ENCODE data around the gene TEX28. TPM values are rescaled to one million over a fixed set of nuclear protein-coding genes. Genes with fewer than 3 reads are reported as not detected.

TEX28 gene
- total and polyA plus RNA-seq, 8 donors, result not detected

GRCh38 chrX:154328646-154329045 lies 33.7 kb upstream of the TEX28 start:
- intact Hi-C loops (cut with DNase I; ENCODE audit: low total_unique reads), result no loop called here
- TF ChIP-seq POLR2A (IDR thresholded peaks at IDR 0.05) (no peak), POLR2AphosphoS5 (IDR thresholded peaks at IDR 0.05) (no peak), EP300 (IDR thresholded peaks at IDR 0.05) (no peak)
- TF ChIP-seq, protein P1, sequence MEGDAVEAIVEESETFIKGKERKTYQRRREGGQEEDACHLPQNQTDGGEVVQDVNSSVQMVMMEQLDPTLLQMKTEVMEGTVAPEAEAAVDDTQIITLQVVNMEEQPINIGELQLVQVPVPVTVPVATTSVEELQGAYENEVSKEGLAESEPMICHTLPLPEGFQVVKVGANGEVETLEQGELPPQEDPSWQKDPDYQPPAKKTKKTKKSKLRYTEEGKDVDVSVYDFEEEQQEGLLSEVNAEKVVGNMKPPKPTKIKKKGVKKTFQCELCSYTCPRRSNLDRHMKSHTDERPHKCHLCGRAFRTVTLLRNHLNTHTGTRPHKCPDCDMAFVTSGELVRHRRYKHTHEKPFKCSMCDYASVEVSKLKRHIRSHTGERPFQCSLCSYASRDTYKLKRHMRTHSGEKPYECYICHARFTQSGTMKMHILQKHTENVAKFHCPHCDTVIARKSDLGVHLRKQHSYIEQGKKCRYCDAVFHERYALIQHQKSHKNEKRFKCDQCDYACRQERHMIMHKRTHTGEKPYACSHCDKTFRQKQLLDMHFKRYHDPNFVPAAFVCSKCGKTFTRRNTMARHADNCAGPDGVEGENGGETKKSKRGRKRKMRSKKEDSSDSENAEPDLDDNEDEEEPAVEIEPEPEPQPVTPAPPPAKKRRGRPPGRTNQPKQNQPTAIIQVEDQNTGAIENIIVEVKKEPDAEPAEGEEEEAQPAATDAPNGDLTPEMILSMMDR (IDR thresholded peaks at IDR 0.05), result no peak
- Histone ChIP-seq H3K27ac (no peak overlapping the region), H3K9me3 (no peaks in the 10 kb centered on the region), H3K36me3 (no peaks in the 10 kb centered on the region), H3K27me3 (peaks cover 0 to 5% (median 0%) of the 10 kb centered on the region in 3 donors), H3K4me1 (peaks cover 0 to 11% (median 3%) of the 10 kb centered on the region in 4 donors), H3K4me3 (no peak overlapping the region)
- WGBS, 5 donors, result 84 to 100% (median 93%) methylated on average over 4 to 5 of the region's 5 CpGs
- no peak for DNase-seq

DNA sequence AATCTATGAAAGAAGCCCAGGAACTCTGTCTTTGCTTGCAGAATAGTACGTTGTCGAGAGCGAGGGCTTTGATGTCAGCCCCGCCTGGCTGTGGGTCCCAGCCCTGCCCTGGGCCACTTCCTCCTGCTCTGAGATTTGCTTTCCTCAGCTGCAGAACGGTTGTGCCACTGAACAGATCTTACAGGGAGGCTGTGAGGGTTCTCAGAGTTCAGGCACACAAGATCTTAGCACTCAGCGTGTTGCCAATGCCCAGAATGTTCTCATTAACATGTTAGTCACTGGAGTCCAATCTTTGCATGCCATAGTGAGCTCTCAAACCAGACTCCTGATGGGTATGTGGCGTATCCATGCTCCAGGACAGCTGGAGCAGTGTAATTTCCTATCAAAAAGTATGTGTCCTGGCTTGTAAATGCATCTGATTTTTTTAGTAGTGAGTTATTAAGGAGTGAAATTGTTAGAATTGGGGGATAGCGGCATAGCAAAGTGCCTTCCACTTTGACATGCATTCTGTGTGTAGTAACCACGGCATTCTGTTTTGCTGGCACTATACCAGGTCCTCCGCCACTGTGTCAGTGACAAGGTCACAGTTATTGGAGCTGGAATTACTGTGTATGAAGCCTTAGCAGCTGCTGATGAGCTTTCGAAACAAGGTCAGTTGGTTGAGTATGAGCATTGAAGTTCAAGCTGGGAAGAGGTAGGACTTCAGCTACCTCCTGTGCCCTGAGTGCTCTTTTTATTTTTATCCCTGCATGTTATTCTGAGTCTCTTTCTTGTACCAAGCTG lies 32.3 kb upstream of the TEX28 start:
- TF ChIP-seq EP300 (IDR thresholded peaks at IDR 0.05) (no peak), POLR2AphosphoS5 (IDR thresholded peaks at IDR 0.05) (no peak), POLR2A (IDR thresholded peaks at IDR 0.05) (no peak)
- TF ChIP-seq, protein P1 (IDR thresholded peaks at IDR 0.05), result no peak
- peaks cover 0 to 11% (median 3%) of the 10 kb centered on the region in 4 donors for H3K4me1 ChIP-seq
- no peak for DNase-seq
- no peaks in the 10 kb centered on the region for H3K27me3 ChIP-seq
- H3K27ac ChIP-seq, result no peak overlapping the region
- no peaks in the 10 kb centered on the region for H3K36me3 ChIP-seq
- 23 to 43% (median 31%) methylated on average over 10 to 11 of the region's 11 CpGs for WGBS, 5 donors
- H3K4me3 ChIP-seq, result no peak overlapping the region
- H3K9me3 ChIP-seq, result no peaks in the 10 kb centered on the region
- intact Hi-C loops (cut with DNase I; ENCODE audit: low total_unique reads), result no loop called here

DNA sequence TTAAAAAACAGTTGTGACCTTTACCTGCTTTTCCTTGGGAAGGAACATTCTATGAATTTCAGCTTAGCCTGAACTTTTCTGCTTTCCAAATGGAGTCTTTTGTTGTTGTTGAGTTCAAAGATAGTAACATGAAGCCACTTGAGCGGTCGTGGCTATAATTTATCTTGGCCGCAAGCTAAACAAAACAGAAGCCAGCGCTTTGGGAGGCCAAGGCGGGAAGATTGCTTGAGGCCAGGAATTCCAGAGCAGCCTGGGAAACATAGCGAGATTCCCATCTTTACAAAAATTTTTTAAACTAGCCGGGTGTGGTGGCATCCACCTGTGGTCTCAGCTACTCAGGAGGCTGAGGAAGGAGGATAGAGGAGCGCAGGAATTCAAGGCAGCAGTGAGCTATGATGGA lies 30.6 kb upstream of the TEX28 start:
- TF ChIP-seq POLR2AphosphoS5 (IDR thresholded peaks at IDR 0.05) (no peak), EP300 (IDR thresholded peaks at IDR 0.05) (no peak), POLR2A (IDR thresholded peaks at IDR 0.05) (no peak)
- TF ChIP-seq, protein P1 (IDR thresholded peaks at IDR 0.05), result no peak
- intact Hi-C loops (cut with DNase I; ENCODE audit: low total_unique reads), result no loop called here
- Histone ChIP-seq H3K4me3 (no peak overlapping the region), H3K36me3 (no peaks in the 10 kb centered on the region), H3K9me3 (no peaks in the 10 kb centered on the region), H3K4me1 (peaks cover 0 to 11% (median 3%) of the 10 kb centered on the region in 4 donors), H3K27ac (no peak overlapping the region), H3K27me3 (peaks cover 0 to 3% (median 0%) of the 10 kb centered on the region in 3 donors)
- DNase-seq, result no peak
- 31 to 54% (median 52%) methylated on average over 8 of the region's 8 CpGs for WGBS, 5 donors

DNA sequence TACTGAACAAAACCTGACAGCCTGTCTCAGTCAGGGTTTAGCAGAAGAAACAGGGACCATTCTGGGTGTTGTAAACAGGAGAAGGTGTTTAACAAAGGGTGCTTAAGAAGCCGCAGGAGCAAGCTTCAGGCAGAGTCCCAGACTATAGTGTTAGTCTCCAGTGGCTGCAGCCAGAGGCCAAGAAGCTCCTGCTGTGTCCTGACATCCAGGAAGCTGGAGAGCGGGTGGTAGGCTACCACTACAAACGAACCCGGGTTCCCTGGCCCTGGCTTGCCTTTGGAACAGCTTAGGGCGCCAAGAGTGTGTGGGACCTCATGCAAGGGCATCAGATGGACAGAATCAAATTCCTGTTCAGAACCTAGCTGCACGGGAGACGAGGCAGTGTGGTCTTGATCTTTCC lies 28.6 kb upstream of the TEX28 start:
- WGBS, 5 donors, result 50 to 74% (median 58%) methylated on average over 2 to 7 of the region's 7 CpGs
- DNase-seq, result no peak
- peaks cover 0 to 11% (median 3%) of the 10 kb centered on the region in 4 donors for H3K4me1 ChIP-seq
- no peaks in the 10 kb centered on the region for H3K36me3 ChIP-seq
- intact Hi-C loops (cut with DNase I; ENCODE audit: low total_unique reads), result no loop called here
- no peak overlapping the region for H3K27ac ChIP-seq
- H3K9me3 ChIP-seq, result no peaks in the 10 kb centered on the region
- no peak overlapping the region for H3K4me3 ChIP-seq
- no peak for TF ChIP-seq POLR2AphosphoS5 (IDR thresholded peaks at IDR 0.05)
- no peak for TF ChIP-seq POLR2A (IDR thresholded peaks at IDR 0.05)
- TF ChIP-seq EP300 (IDR thresholded peaks at IDR 0.05), result no peak
- TF ChIP-seq, protein P1 (IDR thresholded peaks at IDR 0.05), result no peak
- H3K27me3 ChIP-seq, result peaks cover 0 to 13% (median 0%) of the 10 kb centered on the region in 3 donors
